Right forelimb (tissue), 1 donor: ENCODE measurements around the gene CORO7.

Source experiments
- DNase-seq: peaks from one replicate; pipeline ENCODE4 v3.0.0-alpha.2; 2018

CORO7 gene

DNA sequence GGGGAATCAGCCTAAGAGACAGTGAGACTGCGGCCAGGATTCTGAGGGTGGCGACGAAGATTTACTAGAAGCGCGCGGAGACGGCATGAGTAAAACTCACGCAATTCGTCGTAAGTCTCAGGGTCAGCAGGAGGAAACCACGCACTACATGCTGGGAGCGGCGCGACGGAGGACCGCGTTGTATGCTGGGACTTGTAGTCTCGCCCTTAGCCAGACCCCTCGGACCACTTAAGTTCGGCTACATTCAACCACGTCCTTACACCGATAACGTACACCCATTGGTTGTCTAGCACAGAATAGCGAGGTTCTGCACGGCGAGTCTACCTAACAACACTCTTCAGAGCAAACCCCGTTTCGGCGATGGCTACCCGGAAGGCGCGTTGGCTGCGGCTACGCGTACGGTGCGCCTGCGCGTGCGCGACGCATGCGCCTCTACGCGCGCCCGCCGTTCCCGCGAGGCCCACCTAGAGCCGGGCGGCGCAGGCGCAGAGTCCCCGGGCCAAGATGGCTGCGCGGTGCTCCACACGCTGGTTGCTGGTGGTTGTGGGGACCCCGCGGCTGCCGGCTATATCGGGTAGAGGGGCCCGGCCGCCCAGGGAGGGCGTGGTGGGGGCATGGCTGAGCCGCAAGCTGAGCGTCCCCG, 9.1 kb upstream of the CORO7 start, which contains the start of gene DNAJA3:
Gene DNAJA3 (plus strand): TSS at position 491 of the 643 bp plus-strand sequence. CDS start 14 bp downstream, at position 505.
- peak; percentile 95 for DNase-seq

DNA sequence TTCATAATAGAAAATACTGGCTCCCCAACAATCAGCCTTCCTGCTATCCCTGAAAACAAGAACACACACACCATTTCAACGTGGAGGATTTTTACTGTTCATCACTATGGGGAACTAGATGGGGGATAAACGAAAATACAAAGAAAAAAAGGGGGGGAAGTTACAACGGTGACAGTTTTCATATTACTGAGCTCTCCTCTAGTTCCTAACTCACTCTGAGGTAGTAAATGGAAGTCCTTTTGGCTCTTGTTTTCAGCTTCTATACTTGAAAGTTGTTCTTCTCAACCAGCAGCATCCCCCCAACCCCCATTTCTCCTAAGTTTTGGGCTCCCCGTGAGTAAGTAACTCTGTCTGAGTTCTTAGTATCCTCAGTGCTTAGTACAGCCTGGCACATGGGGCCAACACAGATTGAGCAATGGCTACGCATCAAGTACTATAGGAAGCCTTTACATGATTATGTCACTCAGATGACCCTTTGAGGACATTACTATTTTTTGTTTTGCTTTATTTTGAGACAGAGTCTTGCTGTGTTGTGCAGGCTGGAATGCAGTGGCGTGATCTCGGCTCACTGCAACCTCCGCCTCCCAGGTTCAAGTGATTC, 4.2 kb upstream of the CORO7 start:
- DNase-seq: no peak

DNA sequence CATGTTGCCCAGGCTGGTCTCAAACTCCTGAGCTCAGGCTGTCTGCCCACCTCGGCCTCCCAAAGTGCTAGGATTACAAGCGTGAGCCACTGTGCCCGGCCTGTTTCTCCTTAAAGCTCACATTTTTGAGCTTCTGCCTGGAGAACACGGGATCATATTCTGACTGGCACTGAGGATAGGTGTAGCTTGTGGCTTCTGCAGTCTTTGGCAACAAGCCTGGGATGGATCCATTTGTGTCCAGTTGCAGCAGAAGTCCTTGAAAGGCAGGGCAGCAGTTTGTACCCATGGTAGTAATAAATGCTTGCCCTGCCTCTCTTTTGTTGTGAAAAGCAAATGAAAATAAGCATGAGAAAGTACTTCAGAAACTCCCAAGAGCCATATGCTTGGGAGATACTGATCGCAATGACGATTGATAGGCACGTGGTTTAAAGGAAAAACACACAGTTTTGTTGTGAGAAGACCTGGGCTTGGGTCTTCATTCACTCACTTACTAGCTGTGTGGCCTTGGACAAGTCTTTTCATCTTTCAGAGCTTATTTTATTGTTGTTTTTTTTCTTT, 3.1 kb upstream of the CORO7 start:
- no peak for DNase-seq

DNA sequence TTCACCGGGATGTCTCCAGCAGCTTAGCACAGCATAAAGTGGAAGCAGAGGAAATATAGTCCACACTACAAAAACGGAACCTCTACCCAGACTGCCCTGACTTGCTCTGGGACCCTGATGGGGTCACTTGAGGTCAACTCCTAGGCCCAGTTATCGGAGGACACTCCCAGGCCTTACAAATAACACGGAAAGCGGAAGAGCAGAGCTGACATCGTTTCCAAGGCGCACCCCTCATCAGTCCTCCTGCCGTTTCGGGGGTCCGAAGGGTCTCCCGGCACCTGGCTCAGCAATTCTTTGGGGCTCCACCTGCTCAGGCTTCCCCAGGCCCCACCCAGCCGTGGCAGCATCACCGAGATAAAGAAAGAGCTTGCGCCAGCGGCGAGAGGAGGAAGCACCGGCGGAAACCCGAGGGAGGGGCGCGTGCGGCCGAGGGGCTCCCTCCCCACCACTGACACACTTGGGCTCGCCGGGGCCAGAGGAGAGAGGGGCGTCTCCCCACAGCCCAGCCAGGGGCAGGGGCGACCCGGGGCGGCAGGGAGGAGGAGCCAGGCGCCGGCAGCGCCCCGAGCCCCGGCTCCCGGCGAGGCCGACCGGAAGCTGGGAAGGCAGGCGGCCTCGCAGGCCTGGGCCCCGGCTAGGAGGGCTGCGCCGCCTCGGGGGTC, 727 bp downstream of the CORO7 start:
- no peak for DNase-seq

- DNase-seq: no peak
These were observed 2.0 kb downstream of the CORO7 start for GRCh38 chr16:4414187-4414917.

DNA sequence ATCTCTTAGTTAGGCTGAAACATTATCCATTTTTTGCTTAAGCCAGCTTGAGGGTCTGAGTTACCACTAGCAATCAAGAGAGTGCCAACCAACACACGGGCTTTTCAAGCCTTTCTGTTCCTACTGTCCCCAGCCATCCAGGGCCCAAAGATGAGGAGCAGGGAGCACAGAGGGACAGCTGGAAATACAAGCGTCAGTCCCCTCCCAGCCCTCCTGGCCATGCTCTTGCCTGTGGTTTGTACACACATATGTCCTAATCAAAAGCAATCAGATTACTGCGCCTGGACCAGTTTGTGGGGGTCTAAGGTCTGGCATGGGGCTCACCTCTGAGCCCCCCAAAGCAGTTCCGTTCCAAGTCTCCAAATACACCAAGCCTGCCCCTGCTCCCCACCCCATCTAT, 3.5 kb downstream of the CORO7 start:
- DNase-seq: no peak

GRCh38 chr16:4412159-4412558, 4.2 kb downstream of the CORO7 start:
- DNase-seq: no peak

DNA sequence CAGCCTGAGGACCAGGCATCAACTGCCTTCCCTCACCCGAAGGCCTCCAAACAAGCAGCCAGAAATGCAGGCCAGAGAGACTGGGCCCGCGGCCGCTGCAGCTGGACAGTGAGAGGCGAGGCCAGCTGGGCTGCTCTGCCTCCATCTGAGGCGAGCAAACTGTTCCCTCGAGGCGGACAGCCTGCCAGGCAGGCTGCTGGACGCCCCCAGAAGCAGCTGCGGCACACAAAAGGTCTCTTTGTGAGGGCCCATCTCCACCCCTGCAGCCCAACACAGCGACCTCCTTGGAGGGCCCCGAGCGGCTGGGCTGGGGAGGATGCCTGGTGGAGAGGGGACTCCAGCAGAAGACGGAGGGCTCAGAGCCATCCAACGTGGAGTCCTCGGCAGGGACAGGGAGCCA, 4.7 kb downstream of the CORO7 start:
- peak; percentile 85 for DNase-seq

- peak; percentile 83 for DNase-seq
These were observed 5.9 kb downstream of the CORO7 start for GRCh38 chr16:4410335-4411075.

DNA sequence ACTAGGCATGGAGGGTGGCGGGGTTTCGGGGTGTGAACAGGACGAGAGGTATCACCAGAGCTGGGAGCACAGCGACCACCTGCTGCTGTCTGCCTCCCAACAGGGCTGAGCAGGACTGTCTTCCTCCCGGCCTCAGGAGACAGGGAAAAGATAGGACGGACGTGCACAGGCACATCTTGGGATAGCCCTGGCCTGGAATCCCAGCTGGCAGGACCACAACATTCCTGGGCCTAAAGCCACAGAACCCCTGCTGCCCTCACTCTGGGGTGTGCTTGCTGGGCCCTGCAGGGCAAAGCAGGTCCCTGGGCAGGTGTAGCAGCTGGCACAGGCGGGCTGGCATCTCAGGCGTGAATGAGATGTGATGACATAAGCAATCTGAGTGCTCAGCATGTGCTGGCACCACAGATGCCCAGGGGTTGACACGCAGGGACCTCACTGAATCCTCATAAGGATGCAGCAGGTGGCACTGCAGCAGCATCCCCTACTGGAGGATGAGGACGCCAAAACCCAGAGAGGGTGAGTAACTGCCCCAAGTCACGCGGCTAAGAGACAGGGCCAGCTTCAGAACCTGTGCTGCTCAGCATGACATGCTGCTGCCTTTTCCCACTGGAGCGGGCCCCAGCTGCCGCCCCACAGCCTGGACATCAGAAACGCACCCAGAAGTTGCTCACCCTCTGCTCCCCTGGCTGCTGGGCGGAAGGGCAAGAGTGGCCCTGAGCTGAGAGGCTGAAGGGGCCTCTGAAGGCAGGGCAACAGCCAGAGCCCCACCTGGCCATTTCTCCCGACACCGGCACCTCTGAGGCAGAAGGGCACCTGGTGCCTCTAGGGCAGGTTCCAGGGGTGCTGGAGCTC, 7.1 kb downstream of the CORO7 start:
- no peak for DNase-seq

DNA sequence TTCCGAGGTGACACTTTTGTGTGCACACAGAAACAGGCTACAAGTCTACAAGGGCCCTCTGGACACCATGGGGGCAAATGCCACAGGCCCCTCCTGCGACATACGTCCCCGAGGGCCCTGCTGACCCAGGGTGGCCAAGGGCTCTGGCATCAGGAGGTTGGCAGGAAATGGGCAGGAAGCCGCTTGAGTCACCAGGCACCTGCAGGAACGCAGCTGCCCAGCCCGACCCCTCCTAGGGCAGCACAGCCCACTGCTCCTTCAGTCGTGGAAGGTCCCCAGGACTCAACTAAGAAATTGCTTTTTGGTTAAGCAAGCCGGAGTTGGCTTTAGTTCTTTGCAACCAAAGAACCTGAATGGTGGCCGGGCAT, 8.1 kb downstream of the CORO7 start:
- no peak for DNase-seq

- no peak for DNase-seq
These were observed 8.7 kb downstream of the CORO7 start for GRCh38 chr16:4407543-4408322.

GRCh38 chr16:4404967-4405696, 11.3 kb downstream of the CORO7 start:
- no peak for DNase-seq

DNA sequence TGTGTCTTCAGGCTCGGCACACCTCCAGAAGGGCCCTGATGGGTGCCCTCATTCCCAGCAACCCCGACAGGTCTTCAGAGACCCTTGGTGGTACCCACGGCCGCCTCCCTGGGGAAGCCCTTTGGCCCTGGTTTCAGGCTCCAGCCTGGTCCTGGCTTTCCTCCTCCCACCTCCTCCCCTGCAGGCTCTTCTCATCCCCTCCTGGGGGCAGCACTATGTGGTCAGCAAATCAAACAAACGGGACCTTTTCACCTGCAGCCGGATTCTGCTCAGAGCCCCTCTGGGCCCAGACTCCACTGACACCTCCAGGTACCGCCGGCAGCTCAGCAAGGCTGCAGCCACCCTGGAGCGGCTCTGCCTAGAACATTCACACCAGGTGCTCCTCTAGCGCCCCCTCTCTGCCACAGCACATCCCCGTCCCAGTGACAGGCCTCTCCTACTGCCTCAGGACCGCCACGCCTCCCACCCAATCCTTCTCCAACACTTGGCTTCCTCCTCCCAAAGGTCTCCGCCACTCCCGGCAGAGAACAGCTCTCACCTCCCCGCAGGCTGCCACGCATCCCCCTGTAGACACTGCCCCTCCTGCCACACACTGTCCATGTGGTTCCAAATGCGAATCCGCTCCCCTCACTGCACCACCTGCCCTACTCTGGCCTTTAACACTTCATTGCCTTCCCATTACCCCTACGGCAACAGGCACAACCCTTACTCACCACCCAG, 12.0 kb downstream of the CORO7 start:
- peak; percentile 47 for DNase-seq

- no peak for DNase-seq
These were observed 13.1 kb downstream of the CORO7 start for GRCh38 chr16:4403133-4403949.

- peak; percentile 92 for DNase-seq
These were observed 13.8 kb downstream of the CORO7 start for GRCh38 chr16:4402439-4403132.

GRCh38 chr16:4401510-4401909, 14.9 kb downstream of the CORO7 start:
- no peak for DNase-seq

GRCh38 chr16:4401094-4401501, 15.3 kb downstream of the CORO7 start:
- no peak for DNase-seq
